Muscle of arm (tissue), 12 donors: ENCODE data around the gene SNX1. TPM values are rescaled to one million over a fixed set of nuclear protein-coding genes. Genes with fewer than 3 reads are reported as not detected.
"Not testable (repeated sequence)": the region's sequence is repeated elsewhere in the genome, so short reads cannot be mapped to it uniquely, and the experiment has no call there.

Source experiments
- DNase-seq: peaks from one replicate; pipeline ENCODE4 v3.0.0-alpha.2; 2013
- polyA plus RNA-seq, 12 donors: library from polyadenylated mRNA; unstranded; fragments of 120-200 nt; gene quantifications; one replicate each; pipeline ENCODE4 v1.2.1, GENCODE V29; 2013; ENCODE audit not compliant: insufficient read length in 12 of 12

Gene SNX1
- polyA plus RNA-seq, 12 donors, result 49.6 to 86.3 (median 59.1) TPM; not detected in 1

DNA sequence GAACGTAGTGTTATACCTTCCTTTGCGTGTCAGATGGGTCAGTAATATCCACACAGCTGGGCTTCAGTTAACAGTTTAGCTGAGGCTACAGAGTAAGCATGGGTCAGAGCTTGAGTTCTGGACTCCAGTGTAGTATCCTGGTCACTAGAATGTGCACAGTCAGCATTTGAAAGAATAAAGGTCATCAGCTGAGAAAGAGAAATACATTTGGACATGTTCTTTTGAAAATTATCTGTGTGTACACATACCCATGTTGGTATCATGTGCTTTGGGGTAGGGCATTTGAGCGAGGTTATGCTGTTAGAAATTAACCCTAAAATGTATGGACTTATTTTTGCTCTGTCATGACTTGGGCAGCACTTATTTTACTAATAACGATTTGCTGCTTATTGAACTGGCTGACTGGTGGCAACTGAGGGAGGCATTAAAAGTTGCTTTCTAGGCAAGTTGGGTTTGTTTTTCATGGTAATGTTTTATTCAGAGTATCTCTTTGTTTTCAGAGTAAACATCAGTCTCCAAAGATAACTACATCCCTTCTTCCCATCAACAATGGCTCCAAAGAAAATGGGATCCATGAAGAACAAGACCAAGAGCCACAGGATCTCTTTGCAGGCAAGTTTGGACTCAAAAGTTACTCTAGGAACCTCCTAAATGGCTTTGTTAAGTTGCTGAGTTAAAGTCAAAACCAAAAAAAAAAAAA, 16.4 kb downstream of the SNX1 start:
- no peak for DNase-seq

DNA sequence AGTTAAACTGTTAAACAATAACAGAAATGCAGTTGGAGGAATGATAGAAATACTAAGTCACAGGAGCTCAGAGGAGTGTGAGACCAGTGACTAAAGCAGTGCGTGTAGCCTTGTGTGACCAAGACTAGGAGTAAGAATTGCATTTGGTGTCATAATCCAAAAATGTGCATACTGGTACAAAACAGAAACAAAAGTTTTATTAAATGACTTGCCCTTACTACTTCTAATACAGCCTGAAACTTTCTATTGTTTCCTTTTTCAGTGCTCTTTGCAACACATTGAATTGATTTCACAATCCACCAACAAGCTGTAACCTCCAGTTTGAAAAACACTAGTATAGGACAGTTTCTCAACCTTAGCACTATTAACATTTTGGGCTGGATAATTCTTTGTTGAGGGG, 17.1 kb downstream of the SNX1 start:
- DNase-seq, result no peak

DNA sequence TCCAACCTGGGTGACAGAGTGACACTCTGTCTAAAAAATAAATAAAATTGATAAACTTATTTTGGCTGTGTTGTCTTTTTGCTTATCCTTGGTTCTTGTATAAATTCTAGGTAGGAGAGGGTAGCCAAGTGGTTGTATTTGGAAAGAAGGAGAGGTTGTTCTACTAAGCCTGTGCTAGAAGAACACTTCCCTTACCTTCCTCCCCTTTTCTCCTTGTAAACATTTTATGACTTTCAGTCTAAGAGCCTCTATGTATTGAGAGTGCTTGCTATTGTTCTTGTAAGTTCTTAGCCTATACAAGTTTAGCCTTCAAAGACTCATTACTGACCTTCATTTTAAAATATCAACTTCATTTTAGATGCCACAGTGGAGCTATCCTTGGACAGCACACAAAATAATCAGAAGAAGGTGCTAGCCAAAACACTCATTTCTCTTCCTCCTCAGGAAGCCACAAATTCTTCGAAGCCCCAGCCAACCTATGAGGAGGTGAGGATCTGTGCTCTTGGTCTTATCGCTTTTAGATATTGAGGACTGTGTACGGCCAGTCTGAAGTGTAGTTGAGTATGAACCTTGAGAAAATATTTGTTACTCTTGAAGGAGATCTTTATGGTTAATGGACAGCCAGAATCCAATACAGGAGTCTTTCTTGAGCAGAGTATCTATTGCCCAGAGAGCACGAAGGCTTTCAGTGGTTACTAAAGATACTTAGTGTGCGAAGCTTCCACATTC, 22.1 kb downstream of the SNX1 start:
- no peak for DNase-seq

GRCh38 chr15:64120322-64120721, 24.5 kb downstream of the SNX1 start:
- not testable (repeated sequence) for DNase-seq

GRCh38 chr15:64121614-64122013, 25.8 kb downstream of the SNX1 start:
- DNase-seq, result no peak

DNA sequence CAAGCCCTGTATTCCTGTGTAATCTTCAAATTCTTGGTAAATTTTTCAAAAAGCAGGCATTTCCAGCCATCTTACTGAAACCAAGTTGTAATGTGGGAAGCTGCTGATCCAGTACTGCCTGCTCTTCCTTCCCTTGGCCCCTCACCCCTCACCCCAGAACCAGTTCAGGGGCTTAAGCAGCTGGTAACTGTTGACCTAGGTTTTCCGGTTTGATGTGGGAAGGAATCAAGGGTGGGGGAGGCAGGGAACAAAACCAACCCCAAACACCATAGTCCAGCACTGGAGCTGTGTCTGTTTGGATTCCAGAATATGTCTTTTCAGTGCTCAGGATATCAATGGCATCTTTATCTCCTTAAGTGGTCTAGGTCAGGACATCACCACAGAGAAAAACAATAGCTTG, 26.7 kb downstream of the SNX1 start:
- no peak for DNase-seq

- no peak for DNase-seq
These were observed 27.2 kb downstream of the SNX1 start for GRCh38 chr15:64122936-64123351.

GRCh38 chr15:64125978-64126377, 30.2 kb downstream of the SNX1 start:
- no peak for DNase-seq

- no peak for DNase-seq
These were observed 31.9 kb downstream of the SNX1 start for GRCh38 chr15:64127521-64128270.

- no peak for DNase-seq
These were observed 34.4 kb downstream of the SNX1 start for GRCh38 chr15:64130159-64130558.

GRCh38 chr15:64131547-64131946, 35.8 kb downstream of the SNX1 start:
- DNase-seq, result no peak

DNA sequence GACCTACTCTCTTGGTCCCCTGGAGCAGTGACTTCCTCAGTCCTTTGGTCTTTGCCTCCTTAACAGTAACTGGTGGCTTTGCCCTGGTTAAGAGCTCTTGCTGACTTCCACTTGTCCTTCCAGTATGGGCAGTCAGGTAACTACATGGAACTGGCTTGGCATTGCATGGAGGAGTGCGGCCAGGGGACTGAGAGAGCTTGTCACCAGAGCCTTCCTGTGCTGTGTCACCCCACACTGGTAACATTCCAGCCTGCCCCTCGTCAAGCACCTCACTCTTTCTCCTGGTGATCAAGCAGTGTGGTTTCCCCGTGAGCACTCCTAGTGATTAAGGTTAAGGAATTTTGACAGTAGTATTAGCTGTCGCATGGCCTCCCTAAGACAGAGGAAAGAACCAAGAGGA, 36.4 kb downstream of the SNX1 start:
- no peak for DNase-seq

DNA sequence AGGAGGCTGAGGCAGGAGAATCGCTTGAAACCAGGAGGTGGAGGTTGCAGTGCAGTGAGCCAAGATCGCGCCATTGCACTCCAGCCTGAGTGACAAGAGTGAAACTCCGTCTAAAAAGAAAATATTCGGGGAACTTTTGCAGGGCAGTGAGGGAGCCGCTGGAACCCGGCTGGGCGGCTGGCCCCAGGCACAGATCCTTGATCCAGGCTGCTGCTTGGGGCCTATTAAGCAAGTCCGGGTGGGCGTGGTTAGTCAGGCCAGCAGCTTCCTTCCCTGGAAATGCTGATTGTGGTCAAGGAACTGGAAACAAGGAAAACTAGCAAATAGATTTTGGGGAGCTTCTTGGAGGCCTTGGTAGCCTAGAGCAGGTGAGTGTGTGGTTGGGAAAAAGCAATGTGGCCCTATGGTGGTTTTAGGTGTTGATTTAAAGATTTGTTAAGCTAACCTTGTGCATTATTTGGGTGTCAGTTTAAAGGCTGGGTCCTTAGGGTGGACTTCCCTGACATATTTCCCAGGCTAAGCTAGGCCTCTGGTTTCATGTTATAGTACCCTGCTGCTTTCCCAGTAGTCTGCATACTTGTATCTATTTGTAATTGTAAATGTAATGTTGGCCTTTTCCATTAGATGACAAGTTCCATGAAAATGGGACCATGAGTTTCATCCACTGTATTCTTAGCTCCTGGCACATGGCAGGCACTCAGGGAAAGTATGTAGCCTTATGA, 38.0 kb downstream of the SNX1 start:
- DNase-seq, result no peak

GRCh38 chr15:64134345-64134829, 38.6 kb downstream of the SNX1 start:
- DNase-seq, result no peak

DNA sequence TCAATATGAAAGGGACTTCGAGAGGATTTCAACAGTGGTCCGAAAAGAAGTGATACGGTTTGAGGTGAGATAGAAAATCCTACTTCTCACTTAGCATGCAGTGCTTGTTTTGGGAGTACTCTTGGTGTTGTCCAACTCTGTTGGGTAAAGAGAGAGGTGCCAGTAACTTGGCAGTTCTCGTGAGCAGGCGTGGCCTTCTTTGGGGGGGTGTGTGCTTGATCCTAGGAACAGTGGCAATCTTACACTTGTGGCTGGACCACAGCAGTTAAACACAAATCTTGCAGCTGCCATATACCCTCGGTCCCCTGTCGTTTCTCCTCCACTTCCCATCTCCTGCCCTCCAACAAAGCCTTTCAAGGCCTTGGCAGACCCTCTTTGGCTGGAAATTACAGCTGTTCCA, 40.6 kb downstream of the SNX1 start:
- no peak for DNase-seq

DNA sequence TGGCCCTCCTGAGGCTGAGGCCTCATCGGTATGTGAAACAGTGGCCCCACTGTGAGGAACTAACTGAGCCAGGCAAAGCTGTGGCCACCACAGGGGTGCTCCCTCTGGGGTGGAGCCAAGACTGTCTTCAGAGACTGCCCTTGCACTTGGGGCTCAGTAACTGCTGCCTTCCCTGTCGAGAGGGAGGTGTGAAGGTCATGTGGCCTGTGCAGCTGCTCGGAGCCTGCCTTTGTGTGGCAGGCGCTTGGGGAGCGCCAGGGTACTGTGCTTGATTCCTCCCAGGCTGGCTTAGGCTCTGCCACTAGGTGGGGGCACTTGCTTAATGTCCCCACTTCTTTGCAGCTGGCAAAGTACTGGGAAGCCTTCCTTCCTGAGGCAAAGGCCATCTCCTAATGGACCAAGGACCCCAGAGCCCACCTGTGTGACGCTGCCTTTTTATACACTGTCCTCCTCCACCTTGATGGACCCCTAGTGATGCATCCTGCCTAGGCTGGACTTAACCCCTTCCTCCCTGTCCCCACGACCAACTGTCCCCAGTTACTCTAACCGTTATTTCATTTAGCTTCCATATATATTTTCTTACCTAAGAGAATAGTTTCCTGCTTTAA, 41.5 kb downstream of the SNX1 start:
- DNase-seq, result no peak

DNA sequence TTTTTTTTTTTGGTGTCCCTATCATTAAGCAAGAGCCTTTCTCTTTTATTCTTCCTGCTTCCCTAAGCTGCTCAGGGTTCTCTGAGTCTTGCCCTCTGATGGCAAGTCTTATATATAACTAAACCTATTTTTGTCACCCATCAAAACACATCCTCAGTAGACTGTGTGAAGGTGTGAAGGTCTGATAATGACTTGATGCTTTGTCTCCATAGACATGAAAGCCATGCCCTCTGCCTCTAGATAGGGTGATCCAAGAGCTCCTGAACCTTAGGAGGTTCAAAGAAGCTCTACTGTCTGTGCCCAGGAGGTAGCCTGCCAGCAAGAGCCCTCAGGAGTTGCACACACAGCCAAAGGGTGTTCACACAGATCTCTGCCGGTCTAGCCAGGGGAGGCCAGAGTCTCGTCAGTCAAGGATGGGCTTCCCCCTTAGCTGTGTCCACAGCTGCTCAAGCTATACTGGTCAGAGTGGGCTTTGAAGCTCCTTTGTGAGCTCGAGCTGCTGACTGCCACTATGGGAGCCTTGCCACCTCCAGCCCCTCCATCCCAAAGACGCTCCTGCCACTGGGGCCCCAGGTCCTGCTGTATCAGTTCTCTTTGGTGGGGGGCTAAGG, 42.7 kb downstream of the SNX1 start:
- DNase-seq, result no peak

GRCh38 chr15:64141798-64142512, 46.2 kb downstream of the SNX1 start:
- no peak for DNase-seq

GRCh38 chr15:64143276-64143675, 47.5 kb downstream of the SNX1 start:
- DNase-seq, result no peak

GRCh38 chr15:64144192-64144564, 48.4 kb downstream of the SNX1 start:
- DNase-seq, result no peak
